Stimulated activated effector memory CD8-positive, alpha-beta T cell treated with anti-CD3 and anti-CD28 coated beads, Interleukin-12 subunit alpha, Interleukin-12 subunit beta, amount 100 ng/mL, for 72 hours (primary cell): ENCODE data around the gene ANKRD50.

Experiments
- ATAC-seq: fragments of 150-1000 bp; cut with Tn5 transposase; 2 replicates; pipeline ENCODE4 v1.10.0; 2021
- DNase-seq, 2 donors: peaks; one replicate each; pipeline ENCODE4 v3.0.0; 2021 to 2022; ENCODE audit warnings: low spot score in 2 of 2
- H3K27ac Mint-ChIP-seq: one replicate; pipeline ENCODE4 v1.8.0; 2022; ENCODE audit warnings: mild to moderate bottlenecking, mixed read lengths
- H3K36me3 Mint-ChIP-seq: one replicate; pipeline ENCODE4 v1.8.0; 2022; ENCODE audit warnings: mild to moderate bottlenecking, mixed read lengths
- H3K4me1 Mint-ChIP-seq: one replicate; pipeline ENCODE4 v1.8.0; 2022; ENCODE audit warnings: mixed read lengths
- H3K4me3 Mint-ChIP-seq: one replicate; pipeline ENCODE4 v1.8.0; 2022; ENCODE audit warnings: mild to moderate bottlenecking, mixed read lengths
- H3K9me3 Mint-ChIP-seq: one replicate; pipeline ENCODE4 v1.8.0; 2022; ENCODE audit warnings: mixed read lengths

Gene ANKRD50

GRCh38 chr4:124684301-124684700 is 28.2 kb downstream of the ANKRD50 start:
- H3K36me3 Mint-ChIP-seq = no peaks in the 10 kb centered on the region
- DNase-seq (no peak), ATAC-seq (peak; percentile 51)
- peaks cover 3% of the 10 kb centered on the region for H3K9me3 Mint-ChIP-seq
- H3K27ac Mint-ChIP-seq = no peak overlapping the region
- H3K4me1 Mint-ChIP-seq = no peaks in the 10 kb centered on the region
- no peak overlapping the region for H3K4me3 Mint-ChIP-seq

GRCh38 chr4:124682384-124682783 is 30.1 kb downstream of the ANKRD50 start:
- peaks cover 3% of the 10 kb centered on the region for H3K9me3 Mint-ChIP-seq
- no peak overlapping the region for H3K27ac Mint-ChIP-seq
- ATAC-seq (no peak), DNase-seq (no peak)
- no peaks in the 10 kb centered on the region for H3K36me3 Mint-ChIP-seq
- no peaks in the 10 kb centered on the region for H3K4me1 Mint-ChIP-seq
- no peak overlapping the region for H3K4me3 Mint-ChIP-seq

GRCh38 chr4:124666496-124666895 is 46.0 kb downstream of the ANKRD50 start:
- no peak for ATAC-seq
- DNase-seq = no peak
- H3K36me3 Mint-ChIP-seq = no peaks in the 10 kb centered on the region
- H3K4me3 Mint-ChIP-seq = no peak overlapping the region
- peaks cover 4% of the 10 kb centered on the region for H3K9me3 Mint-ChIP-seq
- no peaks in the 10 kb centered on the region for H3K4me1 Mint-ChIP-seq
- no peak overlapping the region for H3K27ac Mint-ChIP-seq

GRCh38 chr4:124658795-124659194 is 53.7 kb downstream of the ANKRD50 start:
- no peak overlapping the region for H3K4me3 Mint-ChIP-seq
- ATAC-seq = no peak
- H3K36me3 Mint-ChIP-seq = no peaks in the 10 kb centered on the region
- no peak overlapping the region for H3K27ac Mint-ChIP-seq
- no peak for DNase-seq
- H3K9me3 Mint-ChIP-seq = peaks cover 6% of the 10 kb centered on the region
- no peaks in the 10 kb centered on the region for H3K4me1 Mint-ChIP-seq

- peaks cover 9% of the 10 kb centered on the region for H3K9me3 Mint-ChIP-seq
- no peaks in the 10 kb centered on the region for H3K36me3 Mint-ChIP-seq
- no peak overlapping the region for H3K27ac Mint-ChIP-seq
- DNase-seq (no peak), ATAC-seq (no peak)
- no peaks in the 10 kb centered on the region for H3K4me1 Mint-ChIP-seq
- H3K4me3 Mint-ChIP-seq = no peak overlapping the region
Observed at GRCh38 chr4:124650614-124651013, 61.9 kb downstream of the ANKRD50 start.

- Mint-ChIP-seq H3K36me3 (no peaks in the 10 kb centered on the region), H3K4me1 (no peaks in the 10 kb centered on the region)
- ATAC-seq = no peak
Observed at GRCh38 chr4:124647599-124647998, 64.9 kb downstream of the ANKRD50 start.

GRCh38 chr4:124644621-124645020 is 67.9 kb downstream of the ANKRD50 start:
- Mint-ChIP-seq H3K9me3 (peaks cover 6% of the 10 kb centered on the region), H3K36me3 (no peaks in the 10 kb centered on the region), H3K4me3 (no peak overlapping the region), H3K4me1 (no peaks in the 10 kb centered on the region), H3K27ac (no peak overlapping the region)
- DNase-seq (no peak), ATAC-seq (no peak)

More at GRCh38 chr4:124647599-124647998, 64.9 kb downstream of the ANKRD50 start:
- Mint-ChIP-seq H3K4me3 (no peak overlapping the region), H3K27ac (no peak overlapping the region), H3K9me3 (peaks cover 6% of the 10 kb centered on the region)
- no peak for DNase-seq

GRCh38 chr4:124642846-124643245 is 69.7 kb downstream of the ANKRD50 start:
- ATAC-seq (no peak), DNase-seq (no peak)
- Mint-ChIP-seq H3K36me3 (no peaks in the 10 kb centered on the region), H3K9me3 (peaks cover 4% of the 10 kb centered on the region), H3K4me3 (no peak overlapping the region), H3K4me1 (no peaks in the 10 kb centered on the region), H3K27ac (no peak overlapping the region)

- Mint-ChIP-seq H3K4me3 (no peak overlapping the region), H3K4me1 (no peaks in the 10 kb centered on the region), H3K36me3 (no peaks in the 10 kb centered on the region), H3K9me3 (peaks cover 3% of the 10 kb centered on the region), H3K27ac (no peak overlapping the region)
- DNase-seq (no peak), ATAC-seq (no peak)
Observed at GRCh38 chr4:124641715-124642381, 70.7 kb downstream of the ANKRD50 start.

GRCh38 chr4:124640022-124640730 is 72.4 kb downstream of the ANKRD50 start:
- Mint-ChIP-seq H3K4me1 (no peaks in the 10 kb centered on the region), H3K27ac (no peak overlapping the region), H3K9me3 (peaks cover 3% of the 10 kb centered on the region), H3K36me3 (no peaks in the 10 kb centered on the region), H3K4me3 (no peak overlapping the region)
- no peak for ATAC-seq
- no peak for DNase-seq

- DNase-seq (no peak), ATAC-seq (no peak)
- H3K4me1 Mint-ChIP-seq = no peaks in the 10 kb centered on the region
- peaks cover 3% of the 10 kb centered on the region for H3K9me3 Mint-ChIP-seq
- H3K4me3 Mint-ChIP-seq = no peak overlapping the region
- H3K36me3 Mint-ChIP-seq = no peaks in the 10 kb centered on the region
- H3K27ac Mint-ChIP-seq = no peak overlapping the region
Observed at GRCh38 chr4:124637321-124637720, 75.2 kb downstream of the ANKRD50 start.

- no peaks in the 10 kb centered on the region for H3K4me1 Mint-ChIP-seq
- no peaks in the 10 kb centered on the region for H3K36me3 Mint-ChIP-seq
- DNase-seq (no peak), ATAC-seq (no peak)
- H3K9me3 Mint-ChIP-seq = peaks cover 3% of the 10 kb centered on the region
- no peak overlapping the region for H3K4me3 Mint-ChIP-seq
- no peak overlapping the region for H3K27ac Mint-ChIP-seq
Observed at GRCh38 chr4:124636788-124637187, 75.7 kb downstream of the ANKRD50 start.

- no peak overlapping the region for H3K27ac Mint-ChIP-seq
- H3K9me3 Mint-ChIP-seq = peaks cover 3% of the 10 kb centered on the region
- H3K36me3 Mint-ChIP-seq = no peaks in the 10 kb centered on the region
- no peak for DNase-seq
- H3K4me3 Mint-ChIP-seq = no peak overlapping the region
- H3K4me1 Mint-ChIP-seq = no peaks in the 10 kb centered on the region
- no peak for ATAC-seq
Observed at GRCh38 chr4:124635331-124635730, 77.2 kb downstream of the ANKRD50 start.

GRCh38 chr4:124633285-124633941 is 79.1 kb downstream of the ANKRD50 start:
- ATAC-seq = no peak
- Mint-ChIP-seq H3K4me1 (no peaks in the 10 kb centered on the region), H3K9me3 (peaks cover 3% of the 10 kb centered on the region)

GRCh38 chr4:124632439-124632838 is 80.1 kb downstream of the ANKRD50 start:
- ATAC-seq (no peak), DNase-seq (no peak)
- Mint-ChIP-seq H3K4me3 (no peak overlapping the region), H3K27ac (no peak overlapping the region), H3K9me3 (peaks cover under 1% of the 10 kb centered on the region), H3K4me1 (no peaks in the 10 kb centered on the region), H3K36me3 (no peaks in the 10 kb centered on the region)

More at GRCh38 chr4:124633285-124633941, 79.1 kb downstream of the ANKRD50 start:
- H3K36me3 Mint-ChIP-seq = no peaks in the 10 kb centered on the region
- DNase-seq = no peak
- H3K27ac Mint-ChIP-seq = no peak overlapping the region
- no peak overlapping the region for H3K4me3 Mint-ChIP-seq

GRCh38 chr4:124631760-124632159 is 80.8 kb downstream of the ANKRD50 start:
- Mint-ChIP-seq H3K36me3 (no peaks in the 10 kb centered on the region), H3K9me3 (no peaks in the 10 kb centered on the region), H3K4me1 (no peaks in the 10 kb centered on the region), H3K4me3 (no peak overlapping the region), H3K27ac (no peak overlapping the region)
- no peak for DNase-seq
- ATAC-seq = peak; percentile 47
